Measurements from ENCODE around the gene ZDHHC8.

Gene ZDHHC8

GRCh38 chr22:20121856-20122415, 9.7 kb upstream of the ZDHHC8 start:
- H3K4me3 ChIP-seq (ENCODE audit: low read depth, low read length) = no peak overlapping the region
- no peak for TF ChIP-seq MAX (IDR thresholded peaks at IDR 0.05; ENCODE audit: low read depth, low read length)
- no peak for TF ChIP-seq MYC (IDR thresholded peaks at IDR 0.05; ENCODE audit: low read depth, low read length)
- no peak for TF ChIP-seq POLR2A (IDR thresholded peaks at IDR 0.05; ENCODE audit: extremely low read depth, insufficient read length)
- no peak for TF ChIP-seq CTCF (IDR thresholded peaks at IDR 0.05; ENCODE audit: low read depth, low read length)

GRCh38 chr22:20123366-20124082, 8.1 kb upstream of the ZDHHC8 start:
- DNase-seq (ENCODE audit: low read depth) = no peak
- TF ChIP-seq MAX (IDR thresholded peaks at IDR 0.05; ENCODE audit: low read depth, low read length) = no peak
- TF ChIP-seq CTCF (IDR thresholded peaks at IDR 0.05; ENCODE audit: low read depth, low read length) = no peak
- no peak for TF ChIP-seq POLR2A (IDR thresholded peaks at IDR 0.05; ENCODE audit: extremely low read depth, insufficient read length)
- no peak for TF ChIP-seq MYC (IDR thresholded peaks at IDR 0.05; ENCODE audit: low read depth, low read length)
- H3K4me3 ChIP-seq (ENCODE audit: low read depth, low read length) = no peak overlapping the region

More at GRCh38 chr22:20121856-20122415, 9.7 kb upstream of the ZDHHC8 start:
- DNase-seq (ENCODE audit: low read depth) = no peak

GRCh38 chr22:20124083-20124787, 7.4 kb upstream of the ZDHHC8 start:
- H3K4me3 ChIP-seq (ENCODE audit: low read depth, low read length) = no peak overlapping the region
- TF ChIP-seq CTCF (IDR thresholded peaks at IDR 0.05; ENCODE audit: low read depth, low read length) = no peak
- no peak for TF ChIP-seq POLR2A (IDR thresholded peaks at IDR 0.05; ENCODE audit: extremely low read depth, insufficient read length)
- TF ChIP-seq MYC (IDR thresholded peaks at IDR 0.05; ENCODE audit: low read depth, low read length) = no peak
- no peak for TF ChIP-seq MAX (IDR thresholded peaks at IDR 0.05; ENCODE audit: low read depth, low read length)

GRCh38 chr22:20125201-20126174, 6.1 kb upstream of the ZDHHC8 start:
- TF ChIP-seq POLR2A (IDR thresholded peaks at IDR 0.05; ENCODE audit: extremely low read depth, insufficient read length) = no peak
- TF ChIP-seq MYC (IDR thresholded peaks at IDR 0.05; ENCODE audit: low read depth, low read length) = no peak
- no peak for TF ChIP-seq MAX (IDR thresholded peaks at IDR 0.05; ENCODE audit: low read depth, low read length)
- TF ChIP-seq CTCF (IDR thresholded peaks at IDR 0.05; ENCODE audit: low read depth, low read length) = no peak
- DNase-seq (ENCODE audit: low read depth) = no peak
- H3K4me3 ChIP-seq (ENCODE audit: low read depth, low read length) = no peak overlapping the region

More at GRCh38 chr22:20124083-20124787, 7.4 kb upstream of the ZDHHC8 start:
- DNase-seq (ENCODE audit: low read depth) = no peak
